H9 (cell line): ENCODE results near the gene WWC2. TPM values are rescaled to one million over a fixed set of nuclear protein-coding genes. Genes with fewer than 3 reads are reported as not detected.

Experiments used
- DNase-seq: peaks from one replicate; pipeline ENCODE4 v3.0.0-alpha.2; 2017
- H2AFZ ChIP-seq: one replicate; pipeline ENCODE4 v1.6.1; 2013; ENCODE audit warnings: mild to moderate bottlenecking, low read length, control low read depth, moderate library complexity
- H2AK5ac ChIP-seq: 2 replicates; pipeline ENCODE4 v1.6.1; 2013; ENCODE audit warnings: low read length, control low read depth, mixed read lengths; ENCODE audit not compliant: insufficient read length
- H2BK120ac ChIP-seq: one replicate; pipeline ENCODE4 v1.6.1; 2013; ENCODE audit warnings: low read depth, mild to moderate bottlenecking, low read length, control low read depth, inconsistent platforms; ENCODE audit not compliant: poor library complexity, severe bottlenecking
- H2BK12ac ChIP-seq: 2 replicates; pipeline ENCODE4 v1.6.1; 2013; ENCODE audit warnings: low read length, control low read depth, mixed read lengths, low read depth; ENCODE audit not compliant: insufficient read length
- H2BK15ac ChIP-seq: 2 replicates; pipeline ENCODE4 v1.6.1; 2013; ENCODE audit warnings: low read depth, low read length, control low read depth
- H2BK20ac ChIP-seq: one replicate; pipeline ENCODE4 v1.6.1; 2013; ENCODE audit warnings: low read depth, mild to moderate bottlenecking, low read length, control low read depth, inconsistent platforms; ENCODE audit not compliant: poor library complexity, severe bottlenecking
- H2BK5ac ChIP-seq: 2 replicates; pipeline ENCODE4 v1.6.1; 2013; ENCODE audit warnings: low read length, control low read depth, mixed read lengths; ENCODE audit not compliant: insufficient read length
- H3K14ac ChIP-seq: 2 replicates; pipeline ENCODE4 v1.6.1; 2013; ENCODE audit warnings: low read length, control low read depth; ENCODE audit not compliant: insufficient read depth
- H3K18ac ChIP-seq: 2 replicates; pipeline ENCODE4 v1.6.1; 2013; ENCODE audit warnings: low read depth, mild to moderate bottlenecking, mixed read lengths, low read length, control low read depth; ENCODE audit not compliant: insufficient read length
- H3K23ac ChIP-seq: 2 replicates; pipeline ENCODE4 v1.6.1; 2013; ENCODE audit warnings: low read length, control low read depth, mixed read lengths, low read depth; ENCODE audit not compliant: insufficient read length
- H3K23me2 ChIP-seq: 2 replicates; pipeline ENCODE4 v1.6.1; 2013; ENCODE audit warnings: low read depth, mild to moderate bottlenecking, mixed read lengths, low read length, control low read depth; ENCODE audit not compliant: insufficient read length, poor library complexity, severe bottlenecking
- H3K27ac ChIP-seq: 2 replicates; pipeline ENCODE4 v1.5.1; 2013; ENCODE audit warnings: low read length, control low read depth, mixed read lengths, low read depth; ENCODE audit not compliant: insufficient read length
- H3K27me3 ChIP-seq: 2 replicates; pipeline ENCODE4 v1.6.1; 2013; ENCODE audit warnings: low read length, control low read depth, inconsistent platforms; ENCODE audit not compliant: insufficient read depth
- H3K4ac ChIP-seq: 2 replicates; pipeline ENCODE4 v1.6.1; 2013; ENCODE audit warnings: low read depth, mild to moderate bottlenecking, control low read depth, inconsistent platforms, low read length, moderate library complexity
- H3K4me1 ChIP-seq: 2 replicates; pipeline ENCODE4 v1.6.1; 2013; ENCODE audit warnings: low read length, control low read depth, inconsistent platforms; ENCODE audit not compliant: insufficient read depth
- H3K4me2 ChIP-seq: 2 replicates; pipeline ENCODE4 v1.6.1; 2013; ENCODE audit warnings: low read length, control low read depth, mixed read lengths; ENCODE audit not compliant: insufficient read length, insufficient read depth
- H3K56ac ChIP-seq: 2 replicates; pipeline ENCODE4 v1.6.1; 2013; ENCODE audit warnings: low read depth, mild to moderate bottlenecking, mixed read lengths, low read length, control low read depth; ENCODE audit not compliant: insufficient read length
- H3K79me1 ChIP-seq: 2 replicates; pipeline ENCODE4 v1.6.1; 2013; ENCODE audit warnings: low read depth, mild to moderate bottlenecking, moderate library complexity, low read length, control low read depth, inconsistent platforms; ENCODE audit not compliant: insufficient read depth, poor library complexity, severe bottlenecking
- H3K79me2 ChIP-seq: 2 replicates; pipeline ENCODE4 v1.6.1; 2013; ENCODE audit warnings: low read length, control low read depth, inconsistent platforms; ENCODE audit not compliant: insufficient read depth
- H3K9ac ChIP-seq: 2 replicates; pipeline ENCODE4 v1.6.1; 2013; ENCODE audit warnings: low read length, control low read depth, mixed read lengths; ENCODE audit not compliant: insufficient read length; ENCODE audit errors: extremely low read depth
- H3K9me3 ChIP-seq: one replicate; pipeline ENCODE4 v1.6.1; 2013; ENCODE audit warnings: low read depth, low read length, inconsistent platforms; ENCODE audit not compliant: control insufficient read depth
- H3T11ph ChIP-seq: one replicate; pipeline ENCODE4 v1.6.1; 2013; ENCODE audit warnings: mild to moderate bottlenecking, low read length, control low read depth, inconsistent platforms
- H4K20me1 ChIP-seq: one replicate; pipeline ENCODE4 v1.6.1; 2013; ENCODE audit not compliant: control insufficient read depth, insufficient read length, insufficient read depth
- H4K5ac ChIP-seq: 2 replicates; pipeline ENCODE4 v1.6.1; 2013; ENCODE audit warnings: low read depth, mild to moderate bottlenecking, mixed read lengths, low read length, control low read depth; ENCODE audit not compliant: insufficient read length
- H4K8ac ChIP-seq: replicated peaks from 2 replicates; pipeline ENCODE4 v1.6.1; 2013; ENCODE audit warnings: low read length, control low read depth, mixed read lengths, low read depth; ENCODE audit not compliant: insufficient read length
- H4K91ac ChIP-seq: 2 replicates; pipeline ENCODE4 v1.6.1; 2013; ENCODE audit warnings: low read depth, mild to moderate bottlenecking, moderate library complexity, mixed read lengths, low read length, control low read depth; ENCODE audit not compliant: insufficient read length
- H3K27ac Mint-ChIP-seq, 3 experiments: 2 replicates in 2 of 3; 3 replicates in 1 of 3; pipeline ENCODE4 v1.8.0; 2020 to 2021; ENCODE audit warnings: mixed read lengths in 3 of 3, mild to moderate bottlenecking in 1 of 3, moderate library complexity in 1 of 3
- H3K27me3 Mint-ChIP-seq: 2 replicates; pipeline ENCODE4 v1.8.0; 2021; ENCODE audit warnings: low read depth, mild to moderate bottlenecking, moderate library complexity, mixed read lengths
- H3K36me3 Mint-ChIP-seq, 3 experiments: 2 replicates in 2 of 3; 3 replicates in 1 of 3; pipeline ENCODE4 v1.8.0; 2020 to 2021; ENCODE audit warnings: low read depth in 3 of 3, mixed read lengths in 3 of 3; ENCODE audit not compliant: insufficient read depth in 1 of 3
- H3K4me1 Mint-ChIP-seq, 2 experiments: 2 replicates each; pipeline ENCODE4 v1.8.0; 2020; ENCODE audit warnings: mixed read lengths in 2 of 2
- H3K4me3 Mint-ChIP-seq, 2 experiments: 2 replicates in 1 of 2; 3 replicates in 1 of 2; pipeline ENCODE4 v1.8.0; 2020 to 2021; ENCODE audit warnings: mild to moderate bottlenecking in 2 of 2, mixed read lengths in 2 of 2, moderate library complexity in 1 of 2
- H3K9me3 Mint-ChIP-seq, 2 experiments: 2 replicates in 1 of 2; 3 replicates in 1 of 2; pipeline ENCODE4 v1.8.0; 2020; ENCODE audit warnings: mild to moderate bottlenecking in 2 of 2, mixed read lengths in 2 of 2, moderate library complexity in 1 of 2
- CTCF ChIP-seq: fragments of 200-600 bp; sonication (generic); conservative IDR thresholded peaks from 3 replicates; pipeline ENCODE4 v1.8.0; 2021; ENCODE audit warnings: antibody characterized with exemption, mild to moderate bottlenecking
- WGBS: extraction: QIAGEN DNeasy Blood & Tissue Kit; methylation state at CpG from one replicate; pipeline ENCODE4 v1.1.7; 2013; ENCODE audit warnings: missing lambda C conversion rate, low lambda C conversion rate, mixed read lengths; ENCODE audit not compliant: insufficient read length; ENCODE audit errors: extremely low coverage; 5-methylcytosine and 5-hydroxymethylcytosine counted together
- total RNA-seq: library from RNA; stranded (reverse); gene quantifications from 2 replicates; pipeline ENCODE4 v1.2.1, GENCODE V29; 2021

WWC2 gene
- total RNA-seq, 1 experiment from 2014 or later, result 106 TPM

- WGBS, result no CpG with 5 or more reads among the region's 9 CpGs
- Mint-ChIP-seq H3K9me3 (no peaks in the 10 kb centered on the region), H3K27me3 (no peaks in the 10 kb centered on the region), H3K4me1 (peaks cover 12 to 14% of the 10 kb centered on the region in 2 experiments), H3K4me3 (no peak overlapping the region), H3K36me3 (peaks cover 16 to 67% (median 63%) of the 10 kb centered on the region in 3 experiments; a peak in 6 of 7 replicates), H3K27ac (peak overlapping the region; percentile 15 to 73 (median 70); a peak in 4 of 7 replicates)
- H3K4me2 ChIP-seq, result no peak overlapping the region
- no peak overlapping the region for H2BK120ac ChIP-seq
- no peak overlapping the region for H4K8ac ChIP-seq
- no peaks in the 10 kb centered on the region for H3K9me3 ChIP-seq
- H2BK5ac ChIP-seq, result no peak overlapping the region
- H4K91ac ChIP-seq, result no peak overlapping the region
- no peaks in the 10 kb centered on the region for H3K79me2 ChIP-seq
- no peaks in the 10 kb centered on the region for H3K79me1 ChIP-seq
- H2AK5ac ChIP-seq, result no peak overlapping the region
- H3T11ph ChIP-seq, result no peak overlapping the region
- no peak overlapping the region for H3K4ac ChIP-seq
- H2AFZ ChIP-seq, result no peak overlapping the region
- H3K56ac ChIP-seq, result no peak overlapping the region
- H3K27me3 ChIP-seq, result no peaks in the 10 kb centered on the region
- no peak overlapping the region for H2BK12ac ChIP-seq
- no peak overlapping the region for H4K5ac ChIP-seq
- H3K23ac ChIP-seq, result no peak overlapping the region
- no peaks in the 10 kb centered on the region for H3K23me2 ChIP-seq
- H2BK20ac ChIP-seq, result no peak overlapping the region
- DNase-seq, result peak; percentile 65
- H3K27ac ChIP-seq, result no peak overlapping the region
- H4K20me1 ChIP-seq, result no peaks in the 10 kb centered on the region
- H3K18ac ChIP-seq, result no peak overlapping the region
- H3K14ac ChIP-seq, result no peak overlapping the region
- no peak overlapping the region for H3K9ac ChIP-seq
- peak; percentile 82 for TF ChIP-seq CTCF
- H2BK15ac ChIP-seq, result no peak overlapping the region
- 0 out of 2 replicates have a peak, but pooled peaks cover 4% of the 10 kb centered on the region for H3K4me1 ChIP-seq
These were observed 157.8 kb downstream of the WWC2 start for GRCh38 chr4:183256756-183257385.
